Body of pancreas (tissue), 4 donors: ENCODE data around the gene RTL10. TPM values are rescaled to one million over a fixed set of nuclear protein-coding genes. Genes with fewer than 3 reads are reported as not detected.

ENCODE experiments used
- ATAC-seq: fragments of 150-250 bp; one replicate; pipeline ENCODE4 v1.9.1; 2016
- DNase-seq, 4 donors: peaks; one replicate each; pipeline ENCODE4 v3.0.0-alpha.2; 2019
- H3K27ac ChIP-seq, 4 donors: fragments of 200-600 bp; sonication (generic); 1 replicate in 3 of 4; 2 replicates in 1 of 4; pipeline versions ENCODE4 v1.5.1 to v1.6.1; 2016 to 2019; ENCODE audit warnings: mild to moderate bottlenecking in 1 of 4, mixed read lengths in 1 of 4, moderate library complexity in 1 of 4
- H3K27me3 ChIP-seq, 2 donors: fragments of 200-600 bp; sonication (generic); one replicate each; pipeline ENCODE4 v1.6.0; 2016; ENCODE audit warnings: mild to moderate bottlenecking in 1 of 2
- H3K36me3 ChIP-seq, 2 donors: fragments of 200-600 bp; sonication (generic); replicated peaks in 1 of 2; 2 replicates each; pipeline ENCODE4 v1.5.1; 2016; ENCODE audit warnings: low read depth in 2 of 2; ENCODE audit not compliant: insufficient read depth in 1 of 2
- H3K4me1 ChIP-seq: fragments of 200-600 bp; sonication (generic); one replicate; pipeline ENCODE4 v1.6.0; 2016
- H3K4me3 ChIP-seq, 2 donors: fragments of 200-600 bp; sonication (generic); 1 replicate in 1 of 2; 2 replicates in 1 of 2; pipeline ENCODE4 v1.5.1; 2016 to 2019
- H3K9me3 ChIP-seq, 3 donors: fragments of 200-600 bp; sonication (generic); 1 replicate in 2 of 3; 2 replicates in 1 of 3; pipeline ENCODE4 v1.5.1; 2016
- POLR2A ChIP-seq, 3 donors: fragments of 450-650 bp; IDR thresholded peaks; one replicate each; pipeline ENCODE4 v1.6.1; 2016; ENCODE audit warnings: antibody characterized with exemption in 3 of 3, mild to moderate bottlenecking in 2 of 3
- WGBS, 2 donors: methylation state at CpG; one replicate each; pipeline ENCODE4 v1.1.5; 2017; 5-methylcytosine and 5-hydroxymethylcytosine counted together
- intact Hi-C: fragments of 100-400 bp; cut with DNase I; formaldehyde crosslinking; loops from one replicate; pipeline ENCODE4 v1.15.1; 2023
- total RNA-seq, 2 donors: library from RNA; depleted of rRNA; stranded (reverse); fragments of >200 nt; gene quantifications; one replicate each; pipeline ENCODE4 v1.1.0, GENCODE V29; 2016
- TF ChIP-seq, protein P1 (sequence below), 7 experiments: fragments of 450-650 bp in 4 of 7; fragments of 200-600 bp in 3 of 7; sonication (generic) in 3 of 7; IDR thresholded peaks; one replicate each; pipeline ENCODE4 v1.5.1; 2016 to 2019; ENCODE audit warnings: antibody characterized with exemption in 7 of 7

RTL10 gene
- total RNA-seq, 2 donors from 2014 or later: 10.2 to 14.8 TPM

DNA sequence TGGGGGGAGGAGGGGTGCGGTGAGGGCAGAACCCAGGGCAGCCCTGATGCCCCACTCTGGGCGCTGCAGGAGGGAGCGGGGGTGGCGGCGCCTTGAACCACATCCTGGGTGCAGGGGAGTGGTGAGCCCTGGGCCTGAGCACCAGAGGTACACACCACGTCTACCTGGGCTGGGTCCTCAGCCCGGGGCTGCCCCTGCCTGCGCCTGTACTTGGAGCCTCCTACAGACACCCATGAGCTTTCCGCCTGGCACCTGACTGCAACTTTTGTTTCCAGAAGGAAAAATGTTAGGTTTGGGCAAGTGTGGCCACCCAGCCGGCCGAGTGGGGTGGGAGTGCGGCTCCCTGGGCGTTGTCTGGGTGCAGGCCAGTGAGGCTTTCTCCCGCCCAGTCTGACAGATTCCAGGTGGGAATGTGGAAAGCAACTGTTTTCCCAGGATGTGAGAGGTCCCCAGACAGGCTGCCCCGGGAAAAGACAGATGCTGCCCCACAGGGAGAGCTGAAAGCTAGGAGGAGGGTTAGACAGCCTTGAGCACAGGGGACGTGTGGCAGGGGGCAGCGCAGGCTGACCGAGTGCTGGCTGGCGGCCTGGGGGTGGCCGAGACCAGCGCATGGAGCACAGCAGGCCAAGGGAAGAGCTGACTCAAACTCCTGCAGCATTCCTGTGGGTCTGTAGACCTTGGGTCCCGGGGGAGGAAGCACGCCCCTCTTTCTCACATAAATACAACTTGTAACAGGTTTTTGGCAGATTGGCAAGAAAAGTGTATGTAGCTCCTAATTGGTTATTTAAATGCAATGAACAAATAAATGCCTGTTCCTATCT lies 44.1 kb downstream of the RTL10 start:
- no peaks in the 10 kb centered on the region for H3K36me3 ChIP-seq
- H3K27me3 ChIP-seq: no peaks in the 10 kb centered on the region
- ATAC-seq (no peak), DNase-seq (peak in 2 of 4 donors; percentile 6 to 7)
- H3K27ac ChIP-seq: no peak overlapping the region
- 89 to 92% methylated on average over 19 to 23 of the region's 23 CpGs for WGBS, 2 donors
- intact Hi-C loops: no loop called here
- H3K4me1 ChIP-seq: no peaks in the 10 kb centered on the region
- H3K4me3 ChIP-seq: no peak overlapping the region
- TF ChIP-seq, protein P1, sequence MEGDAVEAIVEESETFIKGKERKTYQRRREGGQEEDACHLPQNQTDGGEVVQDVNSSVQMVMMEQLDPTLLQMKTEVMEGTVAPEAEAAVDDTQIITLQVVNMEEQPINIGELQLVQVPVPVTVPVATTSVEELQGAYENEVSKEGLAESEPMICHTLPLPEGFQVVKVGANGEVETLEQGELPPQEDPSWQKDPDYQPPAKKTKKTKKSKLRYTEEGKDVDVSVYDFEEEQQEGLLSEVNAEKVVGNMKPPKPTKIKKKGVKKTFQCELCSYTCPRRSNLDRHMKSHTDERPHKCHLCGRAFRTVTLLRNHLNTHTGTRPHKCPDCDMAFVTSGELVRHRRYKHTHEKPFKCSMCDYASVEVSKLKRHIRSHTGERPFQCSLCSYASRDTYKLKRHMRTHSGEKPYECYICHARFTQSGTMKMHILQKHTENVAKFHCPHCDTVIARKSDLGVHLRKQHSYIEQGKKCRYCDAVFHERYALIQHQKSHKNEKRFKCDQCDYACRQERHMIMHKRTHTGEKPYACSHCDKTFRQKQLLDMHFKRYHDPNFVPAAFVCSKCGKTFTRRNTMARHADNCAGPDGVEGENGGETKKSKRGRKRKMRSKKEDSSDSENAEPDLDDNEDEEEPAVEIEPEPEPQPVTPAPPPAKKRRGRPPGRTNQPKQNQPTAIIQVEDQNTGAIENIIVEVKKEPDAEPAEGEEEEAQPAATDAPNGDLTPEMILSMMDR (IDR thresholded peaks at IDR 0.05): no peak
- no peak for TF ChIP-seq POLR2A (IDR thresholded peaks at IDR 0.05)
- H3K9me3 ChIP-seq: no peaks in the 10 kb centered on the region

DNA sequence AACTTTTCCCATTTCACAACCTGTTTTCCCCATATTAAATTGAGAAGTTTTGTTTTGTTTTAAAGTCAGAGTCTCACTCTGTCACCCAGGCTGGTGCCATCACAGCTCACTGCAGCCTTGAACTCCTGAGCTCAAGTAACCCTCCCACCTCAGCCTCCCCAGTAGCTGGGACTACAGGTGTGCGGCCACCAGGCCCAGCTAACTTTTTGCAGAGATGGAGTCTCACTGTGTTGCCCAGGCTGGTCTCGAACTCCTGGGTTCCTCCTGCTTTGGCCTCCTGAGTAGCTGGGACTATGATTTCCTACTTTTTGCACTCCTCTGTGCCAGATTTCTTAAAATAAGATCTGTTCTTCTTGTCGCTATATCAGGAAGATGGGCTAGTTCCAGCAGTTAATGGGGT lies 44.9 kb downstream of the RTL10 start:
- intact Hi-C loops: no loop called here
- TF ChIP-seq, protein P1 (IDR thresholded peaks at IDR 0.05): no peak
- no peak for TF ChIP-seq POLR2A (IDR thresholded peaks at IDR 0.05)
- Histone ChIP-seq H3K4me3 (no peak overlapping the region), H3K27me3 (no peaks in the 10 kb centered on the region), H3K27ac (no peak overlapping the region), H3K4me1 (no peaks in the 10 kb centered on the region), H3K9me3 (no peaks in the 10 kb centered on the region), H3K36me3 (no peaks in the 10 kb centered on the region)
- no peak for ATAC-seq
- DNase-seq: no peak
- 91 to 95% methylated on average over 3 of the region's 3 CpGs for WGBS, 2 donors

DNA sequence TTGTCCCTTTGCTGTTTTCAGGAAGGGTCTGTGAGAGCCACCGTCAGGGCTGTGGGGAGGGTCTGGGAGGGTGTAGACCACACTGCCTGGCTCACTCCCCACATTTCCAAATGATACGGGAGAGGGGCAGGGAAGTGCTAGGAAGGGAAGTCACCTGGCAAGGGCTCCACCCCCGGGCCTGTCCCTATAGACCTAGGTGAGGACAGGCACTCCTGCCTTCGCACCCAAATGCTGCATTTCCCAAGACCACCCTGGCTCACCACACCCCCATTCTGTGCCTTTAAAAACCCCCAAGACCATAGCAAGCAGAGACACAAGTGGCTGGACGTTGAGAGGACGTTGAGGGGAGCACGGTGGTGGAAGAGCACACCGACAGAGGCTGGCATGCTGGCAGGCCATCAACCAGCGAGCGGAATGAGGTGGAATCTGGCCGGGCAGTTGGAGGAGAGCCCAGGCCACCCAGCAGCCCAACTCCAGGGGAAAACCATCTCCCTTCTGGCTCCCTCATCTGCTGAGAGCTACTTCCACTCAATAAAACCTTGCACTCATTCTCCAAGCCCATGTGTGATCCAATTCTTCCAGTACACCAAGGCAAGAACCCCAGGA lies 45.7 kb downstream of the RTL10 start:
- no peak for TF ChIP-seq POLR2A (IDR thresholded peaks at IDR 0.05)
- TF ChIP-seq, protein P1 (IDR thresholded peaks at IDR 0.05): no peak
- no peaks in the 10 kb centered on the region for H3K9me3 ChIP-seq
- H3K4me3 ChIP-seq: no peak overlapping the region
- peak in 1 of 4 donors; percentile 4 for DNase-seq
- WGBS, 2 donors: 76 to 81% methylated on average over 10 to 11 of the region's 11 CpGs
- H3K27ac ChIP-seq: no peak overlapping the region
- H3K36me3 ChIP-seq: no peaks in the 10 kb centered on the region
- no peak for ATAC-seq
- intact Hi-C loops: no loop called here
- no peaks in the 10 kb centered on the region for H3K27me3 ChIP-seq
- H3K4me1 ChIP-seq: no peaks in the 10 kb centered on the region

DNA sequence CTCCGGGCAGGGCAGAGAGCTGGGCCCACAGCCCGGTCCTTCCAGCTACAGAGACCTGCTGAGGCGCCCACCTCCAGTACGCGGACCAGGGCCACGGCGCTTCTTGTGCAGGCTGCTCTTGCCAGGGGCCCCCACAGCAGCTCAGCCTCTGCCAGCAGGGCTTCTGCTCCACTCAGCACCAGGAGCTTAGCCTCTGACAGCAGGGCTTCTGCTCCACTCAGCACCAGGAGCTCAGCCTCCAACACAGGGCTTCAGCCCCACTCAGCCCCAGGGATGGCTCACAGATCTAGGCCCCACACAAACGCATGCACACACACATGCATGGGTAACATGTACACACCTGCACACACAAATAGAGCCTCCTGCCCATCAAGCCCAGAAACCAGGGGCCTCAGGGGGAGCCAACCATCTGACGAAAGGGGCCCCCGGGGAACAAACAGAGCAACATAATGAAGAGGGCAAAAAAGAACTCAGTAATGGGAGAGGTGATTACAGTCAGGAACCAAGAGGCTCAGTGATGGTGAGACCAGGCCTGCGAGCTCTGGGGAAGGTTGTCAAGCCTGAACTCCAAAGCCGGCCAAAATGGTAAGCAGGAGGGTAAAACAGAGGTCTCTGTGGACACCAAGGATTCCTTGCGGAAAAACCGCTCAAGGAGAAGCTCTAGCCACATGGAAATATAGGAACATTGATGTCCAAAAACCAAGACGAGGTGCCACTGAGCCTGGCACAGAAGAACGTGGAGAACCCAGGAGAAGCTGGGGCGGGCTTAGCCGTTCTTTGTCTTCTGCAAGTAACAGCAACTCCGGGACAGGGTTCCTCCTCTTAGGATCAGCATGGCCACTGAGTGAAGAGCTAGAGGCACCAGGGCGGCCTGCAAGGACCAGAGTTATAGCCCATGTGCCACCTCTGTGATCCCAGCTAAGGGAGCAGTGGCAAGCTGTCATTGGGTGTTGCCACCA lies 46.5 kb downstream of the RTL10 start:
- H3K27me3 ChIP-seq: no peaks in the 10 kb centered on the region
- DNase-seq (no peak), ATAC-seq (no peak)
- H3K27ac ChIP-seq: no peak overlapping the region
- no peak for TF ChIP-seq POLR2A (IDR thresholded peaks at IDR 0.05)
- TF ChIP-seq, protein P1 (IDR thresholded peaks at IDR 0.05): no peak
- H3K9me3 ChIP-seq: no peaks in the 10 kb centered on the region
- intact Hi-C loops: no loop called here
- H3K36me3 ChIP-seq: no peaks in the 10 kb centered on the region
- WGBS, 2 donors: 87 to 89% methylated on average over 12 to 20 of the region's 20 CpGs
- H3K4me3 ChIP-seq: no peak overlapping the region
- H3K4me1 ChIP-seq: no peaks in the 10 kb centered on the region
